Karpas-422 (cell line): Measurements from ENCODE around the gene S100A7. TPM values are rescaled to one million over a fixed set of nuclear protein-coding genes. Genes with fewer than 3 reads are reported as not detected.

Experiments used
- total RNA-seq: library from RNA; depleted of rRNA; stranded (reverse); fragments of >200 nt; shearing (Covaris generic); gene quantifications from 2 replicates; pipeline ENCODE4 v1.2.3, GENCODE V29; 2014; ENCODE audit warnings: low replicate concordance; rRNA removed

Gene S100A7
- total RNA-seq, 1 experiment from 2014 or later = not detected

Other genes starting within 250 kb of the S100A7 start
- gene PRR9, start 243.1 kb downstream of the S100A7 start, total RNA-seq = not detected in 2 replicates
- not detected in 2 replicates for gene LORICRIN, start 201.0 kb downstream of the S100A7 start, total RNA-seq
- not detected in 2 replicates for gene PGLYRP3, start 147.7 kb downstream of the S100A7 start, total RNA-seq
- gene PGLYRP4, start 111.8 kb downstream of the S100A7 start, total RNA-seq = not detected in 2 replicates
- not detected in 2 replicates for gene S100A9, start 102.8 kb downstream of the S100A7 start, total RNA-seq
- not detected in 2 replicates for gene S100A12, start 85.0 kb downstream of the S100A7 start, total RNA-seq
- not detected in 2 replicates for gene S100A8, start 69.6 kb downstream of the S100A7 start, total RNA-seq
- gene S100A7A, start 44.1 kb downstream of the S100A7 start, total RNA-seq = not detected in 2 replicates
- 26.8 and 43.3 TPM in 2 replicates for gene S100A6, start 75.3 kb upstream of the S100A7 start, total RNA-seq
- gene S100A5, start 80.3 kb upstream of the S100A7 start, total RNA-seq = not detected in 2 replicates
- 1.2 TPM in 1 of 2 replicates, not detected in the other for gene S100A4, start 85.2 kb upstream of the S100A7 start, total RNA-seq
- not detected in 2 replicates for gene S100A3, start 88.6 kb upstream of the S100A7 start, total RNA-seq
- not detected in 2 replicates for gene S100A2, start 105.2 kb upstream of the S100A7 start, total RNA-seq
- not detected in 2 replicates for gene S100A16, start 152.5 kb upstream of the S100A7 start, total RNA-seq
- not detected in 2 replicates for gene S100A14, start 155.7 kb upstream of the S100A7 start, total RNA-seq
- 13.4 and 21.5 TPM in 2 replicates for gene S100A13, start 166.9 kb upstream of the S100A7 start, total RNA-seq
- gene S100A1, start 167.8 kb upstream of the S100A7 start, total RNA-seq = 15.9 and 18.9 TPM in 2 replicates
- 62.1 and 64.6 TPM in 2 replicates for gene CHTOP, start 173.4 kb upstream of the S100A7 start, total RNA-seq
- 46.2 and 54.3 TPM in 2 replicates for gene SNAPIN, start 198.1 kb upstream of the S100A7 start, total RNA-seq
- 146 and 178 TPM in 2 replicates for gene ILF2, start 210.3 kb upstream of the S100A7 start, total RNA-seq
- not detected in 2 replicates for gene NPR1, start 218.0 kb upstream of the S100A7 start, total RNA-seq